ENCODE data around the gene FLNC. TPM values are rescaled to one million over a fixed set of nuclear protein-coding genes. Genes with fewer than 3 reads are reported as not detected.

The FLNC gene
- total RNA-seq, 1 experiment from 2014 or later, result not detected

DNA sequence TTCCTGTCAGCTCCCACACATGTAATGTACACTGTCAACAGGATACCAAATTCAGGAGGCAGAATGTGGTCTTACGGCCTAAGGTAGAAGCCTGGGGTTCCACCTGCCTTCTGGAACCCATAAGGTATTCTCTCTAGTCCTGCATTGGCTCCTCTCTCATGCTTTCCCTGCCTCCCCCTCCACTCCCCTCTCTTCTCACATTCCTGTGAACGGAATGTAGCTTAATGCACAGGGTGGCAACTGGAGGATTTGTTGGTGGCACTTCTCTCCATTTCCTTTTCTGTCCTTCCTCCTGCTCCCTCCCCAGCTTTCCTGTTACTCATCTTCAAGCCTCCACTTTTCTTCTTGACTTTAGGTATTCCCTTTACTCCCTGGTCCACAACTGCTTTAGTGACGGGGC is 11.5 kb upstream of the FLNC start:
- no peaks in the 10 kb centered on the region for H3K27me3 ChIP-seq (ENCODE audit: low read length)
- H3K9me2 ChIP-seq (replicated peaks; ENCODE audit: insufficient read depth, low read length), result no peaks in the 10 kb centered on the region
- H3K9me3 ChIP-seq (ENCODE audit: low read length), result no peaks in the 10 kb centered on the region
- DNase-seq, result no peak
- H3K4me1 ChIP-seq (ENCODE audit: low read length), result no peaks in the 10 kb centered on the region
- H3K27ac ChIP-seq (ENCODE audit: low read length), result no peak overlapping the region
- H3K79me2 ChIP-seq (ENCODE audit: low read length), result no peaks in the 10 kb centered on the region
- H3K9ac ChIP-seq (ENCODE audit: low read length), result no peak overlapping the region
- no peak overlapping the region for H3K4me2 ChIP-seq (ENCODE audit: low read depth, low read length, poor library complexity, severe bottlenecking)
- H4K20me1 ChIP-seq (ENCODE audit: insufficient read depth, low read depth, low read length), result no peaks in the 10 kb centered on the region
- no peak overlapping the region for H2AFZ ChIP-seq (ENCODE audit: low read length)
- no peaks in the 10 kb centered on the region for H3K36me3 ChIP-seq (ENCODE audit: insufficient read depth, low read length)
- no peak overlapping the region for H3K4me3 ChIP-seq (ENCODE audit: low read length)

DNA sequence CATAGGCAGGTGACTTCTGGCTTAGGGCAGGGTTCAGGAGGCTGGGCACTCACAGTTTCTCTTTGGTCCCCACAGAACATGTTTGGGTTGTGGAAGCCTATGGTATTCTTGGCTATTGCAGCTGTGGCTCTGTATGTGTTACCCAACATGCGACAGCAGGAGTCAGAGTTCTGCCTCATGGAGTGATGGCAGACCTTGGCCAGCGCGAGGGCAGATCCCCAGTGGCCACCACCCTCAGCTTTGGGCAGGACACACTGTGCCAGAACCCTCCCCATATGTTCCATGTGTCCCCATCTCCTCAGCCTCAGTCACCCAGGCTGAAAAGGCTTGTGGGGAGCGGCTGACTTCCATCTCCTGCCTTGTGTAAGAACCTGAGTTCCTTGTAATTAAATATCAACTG is 8.5 kb upstream of the FLNC start:
- no peaks in the 10 kb centered on the region for H3K27me3 ChIP-seq (ENCODE audit: low read length)
- H3K9me2 ChIP-seq (replicated peaks; ENCODE audit: insufficient read depth, low read length), result no peaks in the 10 kb centered on the region
- H3K36me3 ChIP-seq (ENCODE audit: insufficient read depth, low read length), result no peaks in the 10 kb centered on the region
- no peaks in the 10 kb centered on the region for H3K79me2 ChIP-seq (ENCODE audit: low read length)
- no peak overlapping the region for H3K4me2 ChIP-seq (ENCODE audit: low read depth, low read length, poor library complexity, severe bottlenecking)
- H3K4me3 ChIP-seq (ENCODE audit: low read length), result no peak overlapping the region
- H3K27ac ChIP-seq (ENCODE audit: low read length), result no peak overlapping the region
- no peaks in the 10 kb centered on the region for H3K4me1 ChIP-seq (ENCODE audit: low read length)
- no peaks in the 10 kb centered on the region for H3K9me3 ChIP-seq (ENCODE audit: low read length)
- no peaks in the 10 kb centered on the region for H4K20me1 ChIP-seq (ENCODE audit: insufficient read depth, low read depth, low read length)
- no peak overlapping the region for H3K9ac ChIP-seq (ENCODE audit: low read length)
- no peak overlapping the region for H2AFZ ChIP-seq (ENCODE audit: low read length)
- DNase-seq, result no peak

DNA sequence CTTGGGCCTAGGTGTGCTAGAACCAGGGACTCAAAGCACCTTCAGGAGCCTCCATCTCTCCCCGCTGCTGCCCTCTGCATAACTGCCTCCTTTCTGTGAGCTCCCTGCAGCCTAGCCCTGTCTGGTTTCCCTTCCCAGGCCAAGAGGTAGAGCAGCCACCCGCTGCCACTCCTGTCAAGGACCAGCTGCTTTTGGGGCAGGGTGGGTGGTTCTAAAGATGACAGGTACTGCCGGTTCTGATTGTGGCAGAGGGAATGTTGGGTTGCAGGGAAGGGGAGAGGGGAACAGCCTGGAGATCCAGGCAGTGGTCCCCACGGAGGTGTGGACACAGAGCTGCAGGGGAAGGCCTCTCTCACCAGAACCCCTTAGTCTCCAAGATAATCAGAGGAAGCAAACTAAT is 3.7 kb upstream of the FLNC start:
- H2AFZ ChIP-seq (ENCODE audit: low read length), result no peak overlapping the region
- no peaks in the 10 kb centered on the region for H4K20me1 ChIP-seq (ENCODE audit: insufficient read depth, low read depth, low read length)
- no peaks in the 10 kb centered on the region for H3K27me3 ChIP-seq (ENCODE audit: low read length)
- H3K36me3 ChIP-seq (ENCODE audit: insufficient read depth, low read length), result no peaks in the 10 kb centered on the region
- no peaks in the 10 kb centered on the region for H3K79me2 ChIP-seq (ENCODE audit: low read length)
- no peak overlapping the region for H3K4me3 ChIP-seq (ENCODE audit: low read length)
- H3K9me3 ChIP-seq (ENCODE audit: low read length), result no peaks in the 10 kb centered on the region
- no peaks in the 10 kb centered on the region for H3K9me2 ChIP-seq (replicated peaks; ENCODE audit: insufficient read depth, low read length)
- H3K4me1 ChIP-seq (ENCODE audit: low read length), result peaks cover 3% of the 10 kb centered on the region
- no peak for DNase-seq
- no peak overlapping the region for H3K4me2 ChIP-seq (ENCODE audit: low read depth, low read length, poor library complexity, severe bottlenecking)
- no peak overlapping the region for H3K27ac ChIP-seq (ENCODE audit: low read length)
- no peak overlapping the region for H3K9ac ChIP-seq (ENCODE audit: low read length)

DNA sequence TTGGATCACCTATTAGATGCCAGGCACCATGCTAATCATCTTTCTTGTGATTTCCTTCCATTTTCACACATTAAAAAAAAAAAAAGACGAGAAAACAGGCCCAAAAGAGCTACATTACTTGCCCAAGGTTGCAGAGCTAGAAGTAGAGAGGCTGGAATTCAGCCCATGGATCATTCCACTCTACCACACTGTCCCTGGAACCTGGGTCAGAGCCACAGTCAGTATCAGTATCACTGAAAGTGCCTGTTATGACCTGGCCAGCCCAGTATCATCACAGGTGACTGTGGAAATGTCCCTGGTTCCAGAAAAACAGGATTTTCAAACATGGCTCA is 3.3 kb upstream of the FLNC start:
- no peaks in the 10 kb centered on the region for H3K9me2 ChIP-seq (replicated peaks; ENCODE audit: insufficient read depth, low read length)
- no peak for DNase-seq
- H3K36me3 ChIP-seq (ENCODE audit: insufficient read depth, low read length), result no peaks in the 10 kb centered on the region
- no peaks in the 10 kb centered on the region for H3K27me3 ChIP-seq (ENCODE audit: low read length)
- H3K4me3 ChIP-seq (ENCODE audit: low read length), result no peak overlapping the region
- no peaks in the 10 kb centered on the region for H3K79me2 ChIP-seq (ENCODE audit: low read length)
- no peak overlapping the region for H2AFZ ChIP-seq (ENCODE audit: low read length)
- H3K27ac ChIP-seq (ENCODE audit: low read length), result no peak overlapping the region
- H3K4me1 ChIP-seq (ENCODE audit: low read length), result peaks cover 7% of the 10 kb centered on the region
- H4K20me1 ChIP-seq (ENCODE audit: insufficient read depth, low read depth, low read length), result no peaks in the 10 kb centered on the region
- no peaks in the 10 kb centered on the region for H3K9me3 ChIP-seq (ENCODE audit: low read length)
- H3K4me2 ChIP-seq (ENCODE audit: low read depth, low read length, poor library complexity, severe bottlenecking), result no peak overlapping the region
- no peak overlapping the region for H3K9ac ChIP-seq (ENCODE audit: low read length)

DNA sequence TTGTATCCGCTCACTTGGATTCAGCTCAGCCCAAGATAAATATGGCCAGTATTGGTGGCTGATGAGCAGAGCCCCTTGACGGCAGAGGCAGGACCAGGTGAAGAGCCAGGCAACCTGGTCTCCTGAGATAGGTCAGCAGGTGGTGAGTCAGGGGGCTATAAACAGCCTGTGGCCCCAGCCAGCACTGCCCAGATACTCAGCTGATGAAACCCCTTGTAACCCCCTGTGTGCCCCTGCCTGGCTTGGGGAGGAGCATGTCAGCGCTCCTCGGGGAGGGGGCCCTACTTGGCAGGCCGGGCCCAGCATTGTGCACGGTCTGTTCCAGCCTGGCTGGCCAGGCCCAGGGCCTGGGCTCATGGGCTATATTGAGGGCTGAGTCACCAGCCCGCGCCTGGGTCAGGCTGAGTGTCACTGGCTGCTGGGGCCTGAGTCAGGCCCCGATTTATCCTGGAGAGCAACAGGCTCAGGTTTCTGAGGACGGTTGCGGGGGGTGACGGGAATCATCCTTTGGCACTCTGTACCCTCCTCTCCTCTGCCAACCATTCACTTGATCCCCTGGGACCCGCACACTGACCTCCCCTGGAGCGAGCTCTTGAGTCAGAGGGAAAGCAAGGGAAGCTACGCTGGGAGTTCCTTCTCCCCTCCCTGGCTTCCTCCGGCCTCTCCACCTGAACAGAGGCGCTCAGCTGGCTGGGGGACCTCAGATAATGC is 2.8 kb upstream of the FLNC start:
- peaks cover 12% of the 10 kb centered on the region for H3K4me1 ChIP-seq (ENCODE audit: low read length)
- no peaks in the 10 kb centered on the region for H3K9me3 ChIP-seq (ENCODE audit: low read length)
- no peak overlapping the region for H3K9ac ChIP-seq (ENCODE audit: low read length)
- H3K27ac ChIP-seq (ENCODE audit: low read length), result no peak overlapping the region
- no peaks in the 10 kb centered on the region for H3K9me2 ChIP-seq (replicated peaks; ENCODE audit: insufficient read depth, low read length)
- no peaks in the 10 kb centered on the region for H3K36me3 ChIP-seq (ENCODE audit: insufficient read depth, low read length)
- no peaks in the 10 kb centered on the region for H3K27me3 ChIP-seq (ENCODE audit: low read length)
- H3K4me2 ChIP-seq (ENCODE audit: low read depth, low read length, poor library complexity, severe bottlenecking), result no peak overlapping the region
- H3K4me3 ChIP-seq (ENCODE audit: low read length), result no peak overlapping the region
- no peak overlapping the region for H2AFZ ChIP-seq (ENCODE audit: low read length)
- no peaks in the 10 kb centered on the region for H3K79me2 ChIP-seq (ENCODE audit: low read length)
- no peaks in the 10 kb centered on the region for H4K20me1 ChIP-seq (ENCODE audit: insufficient read depth, low read depth, low read length)
- no peak for DNase-seq

DNA sequence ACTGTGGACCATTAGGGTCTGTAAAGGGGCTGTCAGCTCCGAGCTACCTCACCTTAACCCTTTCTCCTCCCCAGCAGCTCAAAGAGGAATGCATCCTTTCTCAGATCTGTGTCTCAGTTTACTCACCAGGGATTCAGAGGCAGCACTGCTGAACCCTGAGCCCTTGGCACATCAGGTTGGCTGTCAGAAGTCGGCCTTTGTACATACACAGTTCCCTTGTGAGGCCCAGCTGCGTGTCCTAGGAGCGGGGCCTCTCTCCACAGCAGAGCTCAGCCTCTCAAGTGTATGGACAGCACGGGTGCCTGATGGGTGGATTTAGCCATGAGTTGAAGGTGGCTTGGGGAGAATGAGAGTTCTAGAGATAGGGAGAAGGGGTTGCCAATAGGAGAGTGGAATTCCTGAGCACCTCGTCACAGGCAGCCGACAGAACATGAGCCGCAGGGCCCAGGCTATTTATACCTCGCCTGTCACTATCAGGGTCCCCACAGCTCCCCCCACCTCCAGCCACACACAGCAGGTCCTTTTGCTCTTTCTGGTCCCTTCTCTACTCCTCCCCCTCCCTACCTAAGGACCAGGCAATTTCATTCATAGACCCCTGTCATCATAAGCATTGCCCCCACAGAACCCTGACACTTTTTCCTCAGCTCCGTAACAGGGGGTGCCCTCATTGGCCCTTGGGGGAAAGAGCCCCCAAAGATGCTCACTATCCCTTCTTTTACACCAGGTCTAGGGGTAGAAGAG is 2.1 kb upstream of the FLNC start:
- Histone ChIP-seq H3K4me2 (ENCODE audit: low read depth, low read length, poor library complexity, severe bottlenecking) (no peak overlapping the region), H3K27me3 (ENCODE audit: low read length) (no peaks in the 10 kb centered on the region), H3K9me3 (ENCODE audit: low read length) (no peaks in the 10 kb centered on the region)

DNA sequence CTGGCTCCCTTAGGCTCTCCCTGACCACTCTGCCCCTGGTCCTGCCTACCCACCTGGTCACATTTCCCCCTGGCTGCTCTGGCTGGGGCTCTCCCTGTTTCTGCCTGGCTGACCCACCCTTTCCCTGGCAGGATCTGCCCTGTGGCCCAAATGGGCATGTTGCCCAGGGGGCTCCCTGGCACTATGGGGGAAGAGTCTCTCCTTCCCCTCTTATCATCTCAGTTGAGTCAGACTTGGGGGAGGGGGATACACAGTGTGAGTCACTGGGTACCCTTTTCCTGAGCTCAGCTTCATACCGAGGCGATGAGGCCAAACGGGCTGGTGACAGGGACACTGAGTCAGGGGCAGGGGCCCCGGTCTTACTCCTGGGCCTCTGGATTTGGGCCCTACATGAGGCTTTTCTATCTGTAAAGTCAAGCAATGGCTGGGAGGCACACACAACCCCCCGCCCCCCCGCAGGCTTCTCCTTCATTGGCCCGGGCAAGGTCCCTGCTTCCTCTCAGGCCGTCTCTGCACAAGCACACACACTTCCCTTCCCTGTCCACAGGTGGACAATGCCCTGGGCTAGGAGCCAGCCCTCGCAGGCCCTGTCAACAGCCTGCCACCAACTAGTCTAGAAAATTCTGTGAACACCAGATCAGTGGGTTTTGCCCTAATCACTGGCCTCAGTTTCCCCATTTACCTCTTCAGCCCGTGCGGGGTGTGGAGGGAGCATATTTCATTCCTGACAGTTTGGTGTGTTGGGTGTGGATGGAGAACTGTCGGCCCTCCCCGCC is 627 bp upstream of the FLNC start:
- no peak for DNase-seq
- peaks cover 15% of the 10 kb centered on the region for H3K4me1 ChIP-seq (ENCODE audit: low read length)
- no peak overlapping the region for H2AFZ ChIP-seq (ENCODE audit: low read length)
- no peak overlapping the region for H3K4me3 ChIP-seq (ENCODE audit: low read length)
- no peaks in the 10 kb centered on the region for H3K36me3 ChIP-seq (ENCODE audit: insufficient read depth, low read length)
- H3K9ac ChIP-seq (ENCODE audit: low read length), result no peak overlapping the region
- H3K27ac ChIP-seq (ENCODE audit: low read length), result no peak overlapping the region
- H3K79me2 ChIP-seq (ENCODE audit: low read length), result no peaks in the 10 kb centered on the region
- H3K4me2 ChIP-seq (ENCODE audit: low read depth, low read length, poor library complexity, severe bottlenecking), result no peak overlapping the region
- H3K27me3 ChIP-seq (ENCODE audit: low read length), result no peaks in the 10 kb centered on the region
- H3K9me2 ChIP-seq (replicated peaks; ENCODE audit: insufficient read depth, low read length), result no peaks in the 10 kb centered on the region
- no peaks in the 10 kb centered on the region for H4K20me1 ChIP-seq (ENCODE audit: insufficient read depth, low read depth, low read length)
- H3K9me3 ChIP-seq (ENCODE audit: low read length), result no peaks in the 10 kb centered on the region

More for the DNA sequence above, 2.1 kb upstream of the FLNC start:
- Histone ChIP-seq H4K20me1 (ENCODE audit: insufficient read depth, low read depth, low read length) (no peaks in the 10 kb centered on the region), H3K36me3 (ENCODE audit: insufficient read depth, low read length) (no peaks in the 10 kb centered on the region), H3K27ac (ENCODE audit: low read length) (no peak overlapping the region), H2AFZ (ENCODE audit: low read length) (no peak overlapping the region), H3K4me3 (ENCODE audit: low read length) (no peak overlapping the region), H3K9ac (ENCODE audit: low read length) (no peak overlapping the region), H3K4me1 (ENCODE audit: low read length) (peaks cover 15% of the 10 kb centered on the region), H3K9me2 (replicated peaks; ENCODE audit: insufficient read depth, low read length) (no peaks in the 10 kb centered on the region), H3K79me2 (ENCODE audit: low read length) (no peaks in the 10 kb centered on the region)
- DNase-seq, result no peak
